SK-N-SH treated with all-trans-retinoic acid at 6 μM for 48 hours (cell line): ENCODE measurements around the gene INSR.

Source experiments
- CREB5 ChIP-seq: fragments of 250-450 bp; sonication (Bioruptor Pico); IDR thresholded peaks from 2 replicates; pipeline ENCODE4 v1.5.1; 2020; ENCODE audit warnings: low read depth, mild to moderate bottlenecking, moderate library complexity
- SNAI2 ChIP-seq: fragments of 250-450 bp; sonication (Bioruptor Pico); IDR thresholded peaks from 2 replicates; pipeline ENCODE4 v1.5.0; 2020; ENCODE audit warnings: mild to moderate bottlenecking, moderate library complexity
- TOX ChIP-seq: fragments of 250-450 bp; sonication (Bioruptor Pico); IDR thresholded peaks from 2 replicates; pipeline ENCODE4 v1.8.0; 2021; ENCODE audit warnings: mild to moderate bottlenecking, moderate library complexity, borderline replicate concordance
- ZFP30 ChIP-seq: fragments of 450-650 bp; formaldehyde crosslinking; IDR thresholded peaks from 2 replicates; pipeline ENCODE4 v1.5.0; 2022; ENCODE audit warnings: mild to moderate bottlenecking, moderate library complexity
- TF ChIP-seq, protein P1 (sequence below): fragments of 250-450 bp; sonication (Bioruptor Pico); IDR thresholded peaks from 2 replicates; pipeline ENCODE4 v1.5.1; 2021; ENCODE audit warnings: mild to moderate bottlenecking, moderate library complexity

GRCh38 chr19:7113233-7113632 is 181.0 kb downstream of the INSR start:
- TF ChIP-seq TOX (CRISPR knock-in tag), result no peak
- TF ChIP-seq CREB5 (CRISPR knock-in tag), result no peak
- no peak for TF ChIP-seq ZFP30 (CRISPR knock-in tag)
- TF ChIP-seq, protein P1, sequence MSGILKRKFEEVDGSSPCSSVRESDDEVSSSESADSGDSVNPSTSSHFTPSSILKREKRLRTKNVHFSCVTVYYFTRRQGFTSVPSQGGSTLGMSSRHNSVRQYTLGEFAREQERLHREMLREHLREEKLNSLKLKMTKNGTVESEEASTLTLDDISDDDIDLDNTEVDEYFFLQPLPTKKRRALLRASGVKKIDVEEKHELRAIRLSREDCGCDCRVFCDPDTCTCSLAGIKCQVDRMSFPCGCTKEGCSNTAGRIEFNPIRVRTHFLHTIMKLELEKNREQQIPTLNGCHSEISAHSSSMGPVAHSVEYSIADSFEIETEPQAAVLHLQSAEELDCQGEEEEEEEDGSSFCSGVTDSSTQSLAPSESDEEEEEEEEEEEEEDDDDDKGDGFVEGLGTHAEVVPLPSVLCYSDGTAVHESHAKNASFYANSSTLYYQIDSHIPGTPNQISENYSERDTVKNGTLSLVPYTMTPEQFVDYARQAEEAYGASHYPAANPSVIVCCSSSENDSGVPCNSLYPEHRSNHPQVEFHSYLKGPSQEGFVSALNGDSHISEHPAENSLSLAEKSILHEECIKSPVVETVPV (CRISPR knock-in tag), result no peak
- TF ChIP-seq SNAI2, result no peak
